GM19468 (cell line): Measurements from ENCODE around the gene MPG.
A peak's percentile ranks its signal among the peaks of the same experiment; 100 is the strongest.
"Not testable (repeated sequence)": the region's sequence is repeated elsewhere in the genome, so short reads cannot be mapped to it uniquely, and the experiment has no call there.

Experiments
- ATAC-seq: cut with Tn5 transposase; IDR thresholded peaks from one replicate; pipeline ENCODE4 v1.9.1; 2021; ENCODE audit warnings: mild to moderate bottlenecking, moderate library complexity, moderate number of reproducible peaks; ENCODE audit not compliant: unreplicated experiment; ENCODE audit errors: extremely low read depth

The MPG gene

GRCh38 chr16:77807-78443, at the start of gene MPG:
TSS of gene MPG (plus strand) at chr16:78225. CDS start at chr16:78310, 85 bp downstream.
- ATAC-seq, result peak; percentile 53

GRCh38 chr16:30627-31026, 47.4 kb upstream of the MPG start:
- ATAC-seq, result not testable (repeated sequence)

GRCh38 chr16:33154-33876, 44.7 kb upstream of the MPG start:
- not testable (repeated sequence) for ATAC-seq

GRCh38 chr16:33877-34647, 44.0 kb upstream of the MPG start:
- ATAC-seq, result no peak

GRCh38 chr16:34648-34987, 43.4 kb upstream of the MPG start:
- ATAC-seq, result no peak

- no peak for ATAC-seq
Observed at GRCh38 chr16:35011-35677, 42.9 kb upstream of the MPG start.

- ATAC-seq, result no peak
Observed at GRCh38 chr16:35678-36305, 42.2 kb upstream of the MPG start.

- ATAC-seq, result no peak
Observed at GRCh38 chr16:36336-36984, 41.6 kb upstream of the MPG start.

GRCh38 chr16:37511-37910, 40.5 kb upstream of the MPG start:
- ATAC-seq, result no peak

- not testable (repeated sequence) for ATAC-seq
Observed at GRCh38 chr16:38206-38605, 39.8 kb upstream of the MPG start.

- ATAC-seq, result no peak
Observed at GRCh38 chr16:38941-39892, 38.8 kb upstream of the MPG start.

GRCh38 chr16:41439-42068, 36.5 kb upstream of the MPG start:
- ATAC-seq, result no peak

- ATAC-seq, result no peak
Observed at GRCh38 chr16:42069-42457, 36.0 kb upstream of the MPG start.

- ATAC-seq, result no peak
Observed at GRCh38 chr16:42691-43090, 35.3 kb upstream of the MPG start.

GRCh38 chr16:43294-43693, 34.7 kb upstream of the MPG start:
- ATAC-seq, result no peak

- ATAC-seq, result no peak
Observed at GRCh38 chr16:44655-45054, 33.4 kb upstream of the MPG start.

GRCh38 chr16:45454-45853, 32.6 kb upstream of the MPG start:
- ATAC-seq, result no peak

GRCh38 chr16:46510-46909, 31.5 kb upstream of the MPG start:
- ATAC-seq, result not testable (repeated sequence)
